ENCODE data around the gene LAMA2.

DNA sequence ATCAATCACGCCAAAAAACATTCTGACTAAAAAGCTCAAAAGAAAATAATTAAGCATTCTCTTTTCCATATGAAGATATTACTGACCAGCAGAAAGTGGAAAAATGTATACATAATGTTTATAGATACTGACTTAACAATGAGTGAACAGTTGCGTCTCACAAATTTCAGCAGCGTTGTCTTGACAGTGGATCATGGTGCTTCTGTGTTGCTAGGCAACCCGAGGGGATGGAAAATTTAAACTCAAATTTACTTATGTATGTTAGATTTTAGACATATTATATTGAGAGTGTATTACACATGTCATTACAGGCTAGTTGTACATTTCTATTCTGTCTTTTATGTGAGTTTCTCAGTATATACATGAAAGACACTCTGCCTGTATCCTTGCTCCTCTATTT, 110.2 kb downstream of the LAMA2 start:
- TF ChIP-seq, protein P1, sequence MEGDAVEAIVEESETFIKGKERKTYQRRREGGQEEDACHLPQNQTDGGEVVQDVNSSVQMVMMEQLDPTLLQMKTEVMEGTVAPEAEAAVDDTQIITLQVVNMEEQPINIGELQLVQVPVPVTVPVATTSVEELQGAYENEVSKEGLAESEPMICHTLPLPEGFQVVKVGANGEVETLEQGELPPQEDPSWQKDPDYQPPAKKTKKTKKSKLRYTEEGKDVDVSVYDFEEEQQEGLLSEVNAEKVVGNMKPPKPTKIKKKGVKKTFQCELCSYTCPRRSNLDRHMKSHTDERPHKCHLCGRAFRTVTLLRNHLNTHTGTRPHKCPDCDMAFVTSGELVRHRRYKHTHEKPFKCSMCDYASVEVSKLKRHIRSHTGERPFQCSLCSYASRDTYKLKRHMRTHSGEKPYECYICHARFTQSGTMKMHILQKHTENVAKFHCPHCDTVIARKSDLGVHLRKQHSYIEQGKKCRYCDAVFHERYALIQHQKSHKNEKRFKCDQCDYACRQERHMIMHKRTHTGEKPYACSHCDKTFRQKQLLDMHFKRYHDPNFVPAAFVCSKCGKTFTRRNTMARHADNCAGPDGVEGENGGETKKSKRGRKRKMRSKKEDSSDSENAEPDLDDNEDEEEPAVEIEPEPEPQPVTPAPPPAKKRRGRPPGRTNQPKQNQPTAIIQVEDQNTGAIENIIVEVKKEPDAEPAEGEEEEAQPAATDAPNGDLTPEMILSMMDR (IDR thresholded peaks at IDR 0.05), result no peak
- TF ChIP-seq POLR2A (IDR thresholded peaks at IDR 0.05) (no peak), EP300 (IDR thresholded peaks at IDR 0.05) (no peak)

Measured in sigmoid colon (tissue), 4 donors.